SJCRH30 (cell line): ENCODE measurements around the gene ZFTA. TPM values are rescaled to one million over a fixed set of nuclear protein-coding genes. Genes with fewer than 3 reads are reported as not detected.
"Not testable (repeated sequence)": the region's sequence is repeated elsewhere in the genome, so short reads cannot be mapped to it uniquely, and the experiment has no call there.

ENCODE experiments used
- DNase-seq, 2 experiments: peaks; one replicate each; pipeline ENCODE4 v3.0.0-alpha.2; 2015 to 2020
- H3K27ac ChIP-seq: fragments of 250-450 bp; sonication (Bioruptor Pico); 2 replicates; pipeline ENCODE4 v1.5.1; 2020; ENCODE audit warnings: mild to moderate bottlenecking, moderate library complexity
- H3K27me3 ChIP-seq: fragments of 250-450 bp; sonication (Bioruptor Pico); 2 replicates; pipeline ENCODE4 v1.5.1; 2020; ENCODE audit warnings: mild to moderate bottlenecking, moderate library complexity
- H3K36me3 ChIP-seq: fragments of 250-450 bp; sonication (Bioruptor Pico); 2 replicates; pipeline ENCODE4 v1.5.1; 2020; ENCODE audit warnings: mild to moderate bottlenecking, moderate library complexity
- H3K4me1 ChIP-seq: fragments of 250-450 bp; sonication (Bioruptor Pico); 2 replicates; pipeline ENCODE4 v1.5.1; 2020; ENCODE audit warnings: mild to moderate bottlenecking, moderate library complexity
- H3K4me3 ChIP-seq: fragments of 250-450 bp; sonication (Bioruptor Pico); 2 replicates; pipeline ENCODE4 v1.5.1; 2020; ENCODE audit warnings: mild to moderate bottlenecking, moderate library complexity
- H3K9me3 ChIP-seq: fragments of 250-450 bp; sonication (Bioruptor Pico); replicated peaks from 2 replicates; pipeline ENCODE4 v1.5.1; 2020; ENCODE audit warnings: mild to moderate bottlenecking, moderate library complexity
- total RNA-seq: library from RNA; depleted of rRNA; stranded (reverse); fragments of >200 nt; shearing (Covaris generic); gene quantifications from 2 replicates; pipeline ENCODE4 v1.2.3, GENCODE V29; 2014; rRNA removed

ZFTA gene
- 20.3 and 21.7 TPM in 2 replicates for total RNA-seq

DNA sequence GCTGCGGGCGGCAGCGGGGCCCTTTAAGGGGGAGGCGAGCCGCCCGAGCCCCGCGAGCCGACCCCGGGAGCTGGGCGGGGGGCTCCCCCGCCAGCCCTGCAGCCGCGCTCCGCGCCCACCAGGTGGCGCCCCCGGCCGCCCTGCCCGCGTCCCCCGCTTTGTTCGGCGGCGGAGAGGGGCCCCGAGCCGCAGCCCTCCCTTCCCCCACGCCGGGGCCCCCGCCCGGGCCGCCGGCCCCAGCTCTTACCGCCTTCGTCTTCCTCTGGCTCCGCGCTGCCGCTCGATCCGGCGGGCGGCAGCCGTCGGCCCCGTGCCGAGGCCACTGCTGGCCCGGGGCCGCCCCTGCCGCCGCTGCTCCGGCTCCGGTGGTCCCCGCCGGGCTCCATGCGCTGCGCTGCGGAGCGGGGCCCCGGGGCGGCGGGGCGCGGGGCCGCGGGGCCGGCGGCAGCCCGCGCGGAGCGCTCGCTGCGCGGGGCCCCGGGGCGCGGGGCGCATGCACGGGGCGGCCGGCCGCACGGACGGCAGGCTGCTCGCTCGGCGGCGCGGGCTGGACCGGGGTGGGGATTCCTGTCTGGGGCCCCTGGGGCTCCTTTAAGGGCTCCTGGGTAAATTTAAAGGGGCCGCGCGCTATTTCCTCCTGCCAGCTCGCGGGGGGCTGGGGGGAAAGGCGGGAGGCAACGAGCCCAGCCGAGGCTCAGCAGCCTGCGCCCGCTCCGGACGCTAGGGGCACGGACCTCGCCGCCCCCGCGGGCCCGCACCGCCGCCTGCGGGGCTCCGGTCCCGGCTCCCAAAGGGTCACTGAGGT, at the start of gene ZFTA:
Gene ZFTA, minus strand, starts transcription at position 539 of the 805 bp plus-strand sequence. Its CDS starts 153 bp downstream, at position 386.
- peaks cover 4% of the 10 kb centered on the region; the same call in 1 of the 2 replicates for H3K27me3 ChIP-seq
- peak within 1 kb of the TSS; percentile 96 for H3K4me3 ChIP-seq
- H3K9me3 ChIP-seq = no peaks in the 10 kb centered on the region
- DNase-seq = peak; percentile 68 to 78
- H3K4me1 ChIP-seq = peaks cover 7% of the 10 kb centered on the region; the same call in 1 of the 2 replicates
- H3K27ac ChIP-seq = peak within 1 kb of the TSS; percentile 42
- H3K36me3 ChIP-seq = peaks cover 6% of the 10 kb centered on the region; the same call in 1 of the 2 replicates

GRCh38 chr11:63817758-63818498, 49.4 kb upstream of the ZFTA start:
- peaks cover 69% of the 10 kb centered on the region for H3K36me3 ChIP-seq
- no peak overlapping the region for H3K27ac ChIP-seq

GRCh38 chr11:63816732-63817131, 48.2 kb upstream of the ZFTA start:
- DNase-seq = no peak
- peaks cover 59% of the 10 kb centered on the region for H3K36me3 ChIP-seq

More at GRCh38 chr11:63817758-63818498, 49.4 kb upstream of the ZFTA start:
- Histone ChIP-seq H3K4me3 (no peak overlapping the region), H3K4me1 (peaks cover 5% of the 10 kb centered on the region; the same call in 1 of the 2 replicates), H3K9me3 (no peaks in the 10 kb centered on the region), H3K27me3 (no peaks in the 10 kb centered on the region)
- DNase-seq = no peak

DNA sequence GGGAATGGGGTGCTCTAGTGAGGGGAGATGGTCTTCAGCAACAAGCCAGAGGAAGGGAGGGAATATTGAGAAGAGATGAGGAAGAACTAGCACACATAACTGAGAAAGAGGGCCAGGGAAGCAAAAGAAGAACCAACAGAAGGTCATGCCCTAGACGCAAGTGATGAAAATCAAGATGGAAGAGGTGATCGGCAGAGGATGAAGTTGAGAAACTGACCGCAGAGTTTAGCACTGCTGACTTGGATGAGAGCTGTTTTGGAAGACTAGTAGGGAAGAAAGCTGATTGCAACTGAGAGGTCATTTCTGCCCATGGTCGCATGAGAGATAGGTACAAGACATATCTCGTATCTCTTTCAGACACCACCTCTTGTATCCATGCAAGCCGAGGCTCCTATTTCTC, 47.6 kb upstream of the ZFTA start:
- Histone ChIP-seq H3K27me3 (no peaks in the 10 kb centered on the region), H3K27ac (no peak overlapping the region), H3K9me3 (no peaks in the 10 kb centered on the region), H3K36me3 (peaks cover 53% of the 10 kb centered on the region), H3K4me3 (no peak overlapping the region), H3K4me1 (peaks cover 5% of the 10 kb centered on the region; the same call in 1 of the 2 replicates)
- no peak for DNase-seq

More at GRCh38 chr11:63816732-63817131, 48.2 kb upstream of the ZFTA start:
- Histone ChIP-seq H3K27ac (no peak overlapping the region), H3K9me3 (no peaks in the 10 kb centered on the region), H3K27me3 (no peaks in the 10 kb centered on the region), H3K4me1 (peaks cover 5% of the 10 kb centered on the region; the same call in 1 of the 2 replicates), H3K4me3 (no peak overlapping the region)

GRCh38 chr11:63814383-63814736, 45.8 kb upstream of the ZFTA start:
- H3K27ac ChIP-seq = no peak overlapping the region
- H3K27me3 ChIP-seq = no peaks in the 10 kb centered on the region
- H3K9me3 ChIP-seq = no peaks in the 10 kb centered on the region
- DNase-seq = no peak
- peaks cover 5% of the 10 kb centered on the region; the same call in 1 of the 2 replicates for H3K4me1 ChIP-seq
- H3K36me3 ChIP-seq = peaks cover 39% of the 10 kb centered on the region
- peak overlapping the region; percentile 97 for H3K4me3 ChIP-seq

DNA sequence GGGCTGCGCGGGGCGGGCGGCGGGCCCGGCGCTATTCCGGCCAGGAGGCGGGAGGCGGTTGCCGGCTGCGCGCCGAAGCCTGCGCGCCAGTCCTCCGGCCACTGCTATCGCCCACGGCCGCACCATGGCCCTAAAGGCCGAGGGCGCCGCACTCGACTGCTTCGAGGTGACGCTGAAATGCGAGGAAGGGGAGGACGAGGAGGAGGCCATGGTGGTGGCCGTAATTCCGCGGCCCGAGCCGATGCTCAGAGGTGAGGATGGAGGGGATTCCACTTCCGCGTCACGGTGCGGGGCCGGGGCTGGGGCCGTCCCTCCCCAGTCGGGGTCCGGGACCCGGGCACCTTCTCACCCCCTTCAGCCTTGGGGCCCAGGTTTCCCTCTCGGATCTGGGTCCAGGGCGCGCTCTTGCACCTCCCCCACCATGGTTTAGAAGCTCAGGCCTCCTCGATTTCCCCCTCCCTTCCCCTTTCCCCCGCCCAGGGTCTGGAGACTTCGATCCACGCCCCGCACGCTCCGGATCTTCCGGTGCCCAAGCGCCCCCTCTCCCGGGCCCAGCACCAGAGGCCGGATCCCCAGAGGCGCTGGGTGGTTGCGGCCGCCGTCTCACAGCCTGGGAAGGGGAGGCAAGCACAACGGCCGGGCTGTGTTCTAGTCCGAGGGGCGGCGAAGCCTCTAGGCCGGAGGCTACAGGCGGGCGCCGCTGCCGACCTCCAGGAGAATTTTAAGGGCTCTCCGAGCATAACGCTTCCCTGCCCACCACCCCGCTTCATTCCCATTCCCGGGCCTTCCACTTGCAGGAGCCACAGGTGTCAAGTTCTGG, 45.2 kb upstream of the ZFTA start:
- peak; percentile 54 to 56 for DNase-seq
- H3K9me3 ChIP-seq = no peaks in the 10 kb centered on the region
- H3K27me3 ChIP-seq = no peaks in the 10 kb centered on the region
- H3K4me3 ChIP-seq = peak overlapping the region; percentile 97
- peaks cover 35% of the 10 kb centered on the region for H3K36me3 ChIP-seq
- H3K4me1 ChIP-seq = peaks cover 5% of the 10 kb centered on the region; the same call in 1 of the 2 replicates
- peak overlapping the region; percentile 63 for H3K27ac ChIP-seq

GRCh38 chr11:63813035-63813562, 44.5 kb upstream of the ZFTA start, which contains the start of gene SPINDOC:
Gene SPINDOC, plus strand, starts transcription at chr11:63813456. Its CDS starts 231 bp downstream, at chr11:63813687.
- DNase-seq = peak; percentile 78 to 84
- Histone ChIP-seq H3K4me1 (peaks cover 5% of the 10 kb centered on the region; the same call in 1 of the 2 replicates), H3K27ac (peak within 1 kb of the TSS; percentile 63)

DNA sequence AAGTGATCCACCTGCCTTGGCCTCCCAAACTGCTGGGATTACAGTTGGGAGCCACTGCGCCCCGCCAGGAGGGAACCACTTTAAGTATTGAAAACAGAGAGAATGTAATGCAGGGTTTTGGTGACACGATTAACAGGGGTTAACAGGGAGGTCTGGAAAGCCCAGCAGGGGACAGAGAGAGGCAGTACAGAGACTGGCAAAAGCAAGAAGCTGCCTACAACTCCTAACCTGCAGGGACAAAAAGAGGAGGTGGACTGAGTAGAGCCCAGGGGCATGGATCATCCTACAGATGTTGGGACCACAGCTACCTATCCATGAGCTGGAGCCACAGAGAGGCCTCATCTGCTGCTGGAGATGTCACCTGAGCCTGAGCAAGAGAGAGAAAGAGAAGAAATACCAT, 42.9 kb upstream of the ZFTA start:
- Histone ChIP-seq H3K27me3 (no peaks in the 10 kb centered on the region), H3K36me3 (peaks cover 13% of the 10 kb centered on the region), H3K27ac (no peak overlapping the region), H3K9me3 (no peaks in the 10 kb centered on the region), H3K4me3 (no peak overlapping the region), H3K4me1 (peaks cover 5% of the 10 kb centered on the region; the same call in 1 of the 2 replicates)
- DNase-seq = no peak

More at GRCh38 chr11:63813035-63813562, 44.5 kb upstream of the ZFTA start, which contains the start of gene SPINDOC:
- H3K36me3 ChIP-seq = peaks cover 28% of the 10 kb centered on the region
- H3K9me3 ChIP-seq = no peaks in the 10 kb centered on the region
- H3K27me3 ChIP-seq = no peaks in the 10 kb centered on the region
- peak within 1 kb of the TSS; percentile 97 for H3K4me3 ChIP-seq

DNA sequence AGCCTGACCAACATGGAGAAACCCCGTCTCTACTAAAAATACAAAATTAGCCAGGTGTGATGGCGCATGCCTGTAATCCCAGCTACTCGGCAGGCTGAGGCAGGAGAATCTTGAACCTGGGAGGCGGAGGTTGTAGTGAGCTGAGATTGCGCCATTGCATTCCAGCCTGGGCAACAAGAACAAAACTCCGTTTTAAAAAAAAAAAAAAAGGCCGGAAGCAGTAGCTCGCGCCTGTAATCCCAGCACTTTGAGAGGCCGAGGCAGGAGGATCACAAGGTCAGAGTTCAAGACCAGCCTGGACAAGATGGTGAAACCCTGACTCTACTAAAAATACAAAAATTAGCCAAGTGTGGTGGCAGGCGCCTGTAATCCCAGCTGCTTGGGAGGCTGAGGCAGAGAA, 41.8 kb upstream of the ZFTA start:
- H3K27ac ChIP-seq, H3K4me3 ChIP-seq, DNase-seq, H3K4me1 ChIP-seq, H3K9me3 ChIP-seq, H3K36me3 ChIP-seq, H3K27me3 ChIP-seq: not testable (repeated sequence)

- Histone ChIP-seq H3K36me3 (no peaks in the 10 kb centered on the region), H3K4me3 (no peak overlapping the region), H3K9me3 (no peaks in the 10 kb centered on the region), H3K4me1 (peaks cover 6% of the 10 kb centered on the region; the same call in 1 of the 2 replicates), H3K27me3 (no peaks in the 10 kb centered on the region), H3K27ac (no peak overlapping the region)
- no peak for DNase-seq
Measured at GRCh38 chr11:63805844-63806415, 37.4 kb upstream of the ZFTA start.

DNA sequence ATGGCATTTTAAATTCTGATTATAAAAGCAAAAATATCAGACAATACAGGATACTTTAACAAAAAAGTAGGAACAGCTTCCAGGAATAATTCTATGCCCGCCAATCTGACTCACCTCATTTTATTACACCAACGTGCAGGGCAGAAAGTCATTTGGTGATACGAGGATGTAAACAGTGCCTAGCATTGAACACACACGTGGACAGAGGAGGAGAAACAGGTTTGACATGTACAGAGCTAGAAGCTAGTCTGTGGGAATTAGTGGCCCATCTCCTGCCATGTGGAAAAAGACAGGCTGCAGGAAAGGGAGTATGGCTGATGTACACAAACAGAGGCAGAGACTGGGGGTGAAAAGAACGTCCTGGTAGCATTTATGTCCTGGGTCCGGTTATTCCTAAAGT, 35.7 kb upstream of the ZFTA start:
- DNase-seq = no peak
- Histone ChIP-seq H3K4me3 (no peak overlapping the region), H3K27me3 (no peaks in the 10 kb centered on the region), H3K36me3 (no peaks in the 10 kb centered on the region), H3K4me1 (peaks cover 6% of the 10 kb centered on the region; the same call in 1 of the 2 replicates), H3K27ac (no peak overlapping the region), H3K9me3 (no peaks in the 10 kb centered on the region)

- Histone ChIP-seq H3K4me1 (peaks cover 6% of the 10 kb centered on the region; the same call in 1 of the 2 replicates), H3K27ac (no peak overlapping the region), H3K4me3 (no peak overlapping the region), H3K36me3 (no peaks in the 10 kb centered on the region), H3K27me3 (no peaks in the 10 kb centered on the region), H3K9me3 (no peaks in the 10 kb centered on the region)
- DNase-seq = peak; percentile 17 to 27
Measured at GRCh38 chr11:63802637-63803414, 34.3 kb upstream of the ZFTA start.

DNA sequence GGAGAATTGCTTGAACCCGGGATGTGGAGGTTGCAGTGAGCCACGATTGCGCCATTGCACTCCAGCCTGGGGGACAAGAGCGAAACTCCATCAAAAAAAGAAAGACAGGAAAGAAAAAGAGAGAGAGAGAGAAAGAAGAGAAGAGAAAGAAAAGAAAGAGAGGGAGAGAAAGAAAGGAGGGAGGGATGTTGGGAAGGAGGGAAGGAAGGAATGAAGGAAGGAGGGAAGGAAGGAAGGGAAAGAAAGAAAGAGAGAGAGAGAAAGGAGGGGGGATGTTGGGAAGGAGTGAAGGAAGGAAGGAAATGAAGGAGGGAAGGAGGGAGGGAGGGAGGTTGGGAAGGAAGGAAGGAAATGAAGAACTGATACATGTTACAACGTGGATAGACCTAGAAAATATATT, 32.3 kb upstream of the ZFTA start:
- H3K36me3 ChIP-seq = no peaks in the 10 kb centered on the region
- H3K4me1 ChIP-seq = peaks cover 6% of the 10 kb centered on the region; the same call in 1 of the 2 replicates
- DNase-seq = no peak
- no peaks in the 10 kb centered on the region for H3K9me3 ChIP-seq
- no peaks in the 10 kb centered on the region for H3K27me3 ChIP-seq
- no peak overlapping the region for H3K4me3 ChIP-seq
- H3K27ac ChIP-seq = no peak overlapping the region
